GM23248 (cell line): ENCODE measurements around the gene VEZT.

Experiments
- EZH2 ChIP-seq: fragments of 200-600 bp; sonication (generic); IDR thresholded peaks from 2 replicates; pipeline ENCODE4 v1.6.1; 2018; ENCODE audit warnings: antibody characterized with exemption, mild to moderate bottlenecking; ENCODE audit not compliant: insufficient read depth, poor library complexity, severe bottlenecking
- EZH2phosphoT487 ChIP-seq: fragments of 200-600 bp; sonication (generic); IDR thresholded peaks from 2 replicates; pipeline ENCODE4 v1.6.1; 2018; ENCODE audit warnings: antibody characterized with exemption, moderate library complexity, mild to moderate bottlenecking, low read depth; ENCODE audit not compliant: insufficient read depth

DNA sequence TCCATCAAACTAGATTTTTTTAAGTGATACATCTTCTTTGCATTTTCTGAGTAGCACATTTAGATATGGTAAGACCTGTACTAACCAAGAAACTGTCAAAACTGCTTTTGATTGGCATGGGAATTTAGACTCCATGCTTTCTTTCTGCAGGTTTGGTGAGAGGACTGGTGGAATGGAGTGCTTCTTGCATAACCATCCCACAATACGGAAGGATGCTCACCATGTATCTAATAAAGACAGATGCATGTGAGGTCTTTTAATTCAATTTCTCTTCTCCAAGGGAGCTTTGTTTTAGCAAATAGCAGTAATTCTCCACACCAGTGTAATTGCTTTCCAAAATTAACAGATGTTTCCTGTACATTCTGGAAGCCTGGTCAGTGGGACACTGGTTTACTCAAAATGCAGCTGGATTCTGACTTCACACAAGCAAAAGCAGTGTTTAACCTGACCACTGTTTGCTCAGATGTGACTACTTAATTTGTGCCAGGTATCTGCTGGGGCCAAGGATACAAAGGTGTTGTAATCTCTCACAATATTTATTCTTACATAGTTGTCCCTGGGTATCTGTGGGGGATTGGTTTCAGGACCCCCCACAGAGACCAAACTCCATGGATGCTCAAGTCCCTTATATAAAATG, 26.4 kb upstream of the VEZT start:
- TF ChIP-seq EZH2 = no peak
- no peak for TF ChIP-seq EZH2phosphoT487
